Stomach smooth muscle (tissue), 2 donors: ENCODE measurements around the gene C20orf141.

Experiments
- H3K27ac ChIP-seq: one replicate; pipeline ENCODE4 v1.7.0; 2013; ENCODE audit warnings: mild to moderate bottlenecking, low read length, inconsistent platforms
- H3K27me3 ChIP-seq, 2 donors: one replicate each; pipeline ENCODE4 v1.7.0; 2013; ENCODE audit warnings: low read length in 2 of 2; ENCODE audit not compliant: insufficient read depth in 2 of 2, control insufficient read depth in 1 of 2
- H3K36me3 ChIP-seq, 2 donors: one replicate each; pipeline ENCODE4 v1.7.0; 2013; ENCODE audit warnings: low read length in 2 of 2; ENCODE audit not compliant: control insufficient read depth in 2 of 2, insufficient read depth in 2 of 2
- H3K4me1 ChIP-seq: one replicate; pipeline ENCODE4 v1.7.0; 2013; ENCODE audit warnings: low read length; ENCODE audit not compliant: control insufficient read depth, insufficient read depth
- H3K4me3 ChIP-seq, 2 donors: one replicate each; pipeline ENCODE4 v1.7.0; 2013; ENCODE audit warnings: low read length in 2 of 2
- H3K9ac ChIP-seq, 2 donors: one replicate each; pipeline ENCODE4 v1.7.0; 2013; ENCODE audit warnings: low read length in 2 of 2, mild to moderate bottlenecking in 1 of 2
- H3K9me3 ChIP-seq, 2 donors: one replicate each; pipeline ENCODE4 v1.7.0; 2013; ENCODE audit warnings: low read length in 2 of 2; ENCODE audit not compliant: control insufficient read depth in 2 of 2
- donor health status: healthy.
- donor health status: Pancreatic carcinoma.

C20orf141 gene

GRCh38 chr20:2793471-2793870 is 21.3 kb upstream of the C20orf141 start:
- peaks cover 6 to 16% of the 10 kb centered on the region in 2 donors for H3K27me3 ChIP-seq
- H3K36me3 ChIP-seq = no peaks in the 10 kb centered on the region
- no peaks in the 10 kb centered on the region for H3K4me1 ChIP-seq
- no peak overlapping the region for H3K9ac ChIP-seq
- H3K9me3 ChIP-seq = no peaks in the 10 kb centered on the region
- no peak overlapping the region for H3K27ac ChIP-seq
- no peak overlapping the region for H3K4me3 ChIP-seq

- Histone ChIP-seq H3K36me3 (no peaks in the 10 kb centered on the region), H3K27ac (no peak overlapping the region), H3K27me3 (peaks cover 13 to 19% of the 10 kb centered on the region in 2 donors)
Measured at GRCh38 chr20:2794202-2794748, 20.5 kb upstream of the C20orf141 start.

DNA sequence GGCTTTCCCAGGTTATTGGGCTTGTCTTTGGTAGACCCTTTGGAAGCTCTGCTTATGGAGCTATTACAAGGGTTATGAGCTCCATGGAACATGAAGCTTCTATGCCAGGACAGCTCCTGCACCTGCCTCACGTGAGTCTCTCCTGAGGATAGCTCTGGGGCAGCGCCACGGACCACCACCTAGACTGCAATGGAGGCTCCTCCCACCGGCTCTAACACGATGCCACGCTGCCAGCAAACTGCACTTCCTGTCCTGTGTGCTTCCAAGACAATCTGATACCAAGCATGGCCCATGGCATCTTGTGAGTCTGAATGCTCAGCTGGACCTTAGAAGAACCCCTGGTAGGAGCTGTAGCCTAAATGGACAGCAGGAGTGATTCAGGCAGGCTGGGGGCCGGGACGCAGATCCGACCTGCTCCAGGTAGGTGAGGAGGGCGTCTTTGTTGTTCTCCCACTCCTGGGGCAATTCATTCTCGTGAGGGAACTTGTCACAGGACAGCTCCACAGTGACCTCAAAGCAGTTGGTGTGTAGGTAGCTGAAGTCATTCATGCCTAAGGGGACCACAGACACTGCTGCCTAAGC is 19.8 kb upstream of the C20orf141 start:
- Histone ChIP-seq H3K27me3 (peaks cover 20 to 26% of the 10 kb centered on the region in 2 donors), H3K4me1 (peaks cover 7% of the 10 kb centered on the region)

More at GRCh38 chr20:2794202-2794748, 20.5 kb upstream of the C20orf141 start:
- H3K4me3 ChIP-seq = no peak overlapping the region
- no peak overlapping the region for H3K9ac ChIP-seq
- no peaks in the 10 kb centered on the region for H3K9me3 ChIP-seq
- peaks cover under 1% of the 10 kb centered on the region for H3K4me1 ChIP-seq

DNA sequence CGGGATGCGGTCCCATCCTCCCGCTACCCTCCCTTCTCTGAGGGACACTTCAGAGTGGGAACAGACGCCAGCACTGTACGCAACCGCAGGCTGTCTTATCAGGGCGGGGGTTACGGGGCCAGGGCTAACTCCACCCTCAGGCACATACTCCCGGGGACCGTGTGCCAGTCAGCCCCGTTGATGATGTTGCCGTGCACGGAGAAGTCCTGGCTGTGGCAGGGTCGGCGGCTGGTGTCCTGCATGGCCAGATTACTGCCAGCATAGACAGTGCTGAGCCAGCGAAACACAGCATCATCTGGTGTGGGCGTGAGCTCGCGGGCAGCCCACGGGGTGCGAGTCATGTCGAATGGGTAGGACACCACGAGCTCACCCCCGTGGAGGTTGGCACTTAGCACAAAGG is 19.3 kb upstream of the C20orf141 start:
- Histone ChIP-seq H3K27ac (no peak overlapping the region), H3K4me3 (no peak overlapping the region), H3K4me1 (peaks cover 11% of the 10 kb centered on the region), H3K9ac (no peak overlapping the region), H3K27me3 (peaks cover 24 to 28% of the 10 kb centered on the region in 2 donors), H3K9me3 (no peaks in the 10 kb centered on the region), H3K36me3 (no peaks in the 10 kb centered on the region)

More for the DNA sequence above, 19.8 kb upstream of the C20orf141 start:
- no peaks in the 10 kb centered on the region for H3K9me3 ChIP-seq
- no peaks in the 10 kb centered on the region for H3K36me3 ChIP-seq
- H3K9ac ChIP-seq = no peak overlapping the region
- H3K4me3 ChIP-seq = no peak overlapping the region
- H3K27ac ChIP-seq = no peak overlapping the region

DNA sequence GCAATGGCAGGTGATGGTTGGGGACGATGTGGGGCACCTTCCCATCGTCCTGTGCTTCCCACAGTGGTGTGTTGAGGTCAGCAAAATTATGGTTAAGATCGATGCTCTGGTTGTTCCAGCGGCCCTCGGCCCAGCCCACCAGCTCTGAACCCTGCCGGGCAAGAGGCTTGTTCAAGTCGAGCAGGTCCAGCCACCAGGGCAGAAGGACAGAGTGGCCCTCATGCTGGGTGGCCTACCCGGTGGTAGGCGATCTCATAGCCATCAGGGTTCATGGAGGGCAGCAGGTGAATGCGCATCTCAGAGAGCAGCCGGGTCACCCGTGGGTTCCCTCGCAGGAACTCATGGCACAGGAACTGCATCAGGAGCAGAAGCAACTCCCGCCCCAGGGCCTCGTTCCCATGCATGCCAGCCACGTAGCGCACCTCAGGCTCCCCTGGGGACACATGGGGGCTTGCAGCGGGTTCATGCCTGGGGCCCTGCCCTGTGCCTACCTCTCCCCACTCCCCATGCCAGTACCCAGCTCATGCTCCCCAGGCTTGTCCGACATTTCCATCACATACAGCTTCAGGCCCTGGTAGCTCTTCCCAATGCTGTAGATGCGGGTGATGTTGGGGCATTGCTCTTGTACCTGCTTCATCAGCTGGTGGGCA is 18.7 kb upstream of the C20orf141 start:
- Histone ChIP-seq H3K27ac (no peak overlapping the region), H3K36me3 (no peaks in the 10 kb centered on the region), H3K9me3 (no peaks in the 10 kb centered on the region), H3K27me3 (peaks cover 30 to 33% of the 10 kb centered on the region in 2 donors), H3K9ac (no peak overlapping the region), H3K4me3 (no peak overlapping the region), H3K4me1 (peaks cover 11% of the 10 kb centered on the region)

GRCh38 chr20:2797136-2797983 is 17.4 kb upstream of the C20orf141 start:
- Histone ChIP-seq H3K27ac (no peak overlapping the region), H3K36me3 (no peaks in the 10 kb centered on the region), H3K4me1 (peaks cover 11% of the 10 kb centered on the region), H3K4me3 (no peak overlapping the region), H3K9me3 (no peaks in the 10 kb centered on the region), H3K27me3 (peaks cover 37 to 38% of the 10 kb centered on the region in 2 donors), H3K9ac (no peak overlapping the region)

- Histone ChIP-seq H3K9me3 (no peaks in the 10 kb centered on the region), H3K9ac (no peak overlapping the region), H3K27me3 (peaks cover 43 to 44% of the 10 kb centered on the region in 2 donors), H3K36me3 (no peaks in the 10 kb centered on the region), H3K27ac (no peak overlapping the region), H3K4me1 (peaks cover 11% of the 10 kb centered on the region), H3K4me3 (no peak overlapping the region)
Measured at GRCh38 chr20:2798095-2798805, 16.5 kb upstream of the C20orf141 start.

GRCh38 chr20:2798814-2799213 is 16.0 kb upstream of the C20orf141 start:
- Histone ChIP-seq H3K27me3 (peaks cover 47 to 48% of the 10 kb centered on the region in 2 donors), H3K9ac (no peak overlapping the region), H3K27ac (no peak overlapping the region), H3K4me1 (peaks cover 11% of the 10 kb centered on the region), H3K4me3 (no peak overlapping the region), H3K9me3 (no peaks in the 10 kb centered on the region), H3K36me3 (no peaks in the 10 kb centered on the region)

DNA sequence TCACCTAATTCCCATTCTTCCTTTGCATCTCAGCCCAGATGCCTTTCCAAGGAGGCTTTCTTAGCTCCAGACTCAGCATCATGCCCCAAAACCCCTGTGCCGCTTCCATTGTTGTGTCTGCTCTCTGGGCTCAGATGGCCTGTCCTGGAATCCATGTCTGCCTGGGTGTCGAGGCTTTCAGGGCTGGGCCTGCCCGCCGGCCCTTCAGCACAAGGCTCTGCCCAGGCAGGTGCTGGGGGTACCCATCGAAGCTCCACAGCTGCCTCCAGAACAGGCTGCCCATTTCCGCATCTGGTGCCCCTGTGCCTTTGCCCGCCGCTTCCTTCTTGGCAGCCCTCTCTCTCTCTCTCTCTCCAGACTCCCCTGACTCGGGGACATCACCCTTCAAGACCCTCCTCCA is 15.5 kb upstream of the C20orf141 start:
- H3K9me3 ChIP-seq = no peaks in the 10 kb centered on the region
- no peaks in the 10 kb centered on the region for H3K36me3 ChIP-seq
- H3K4me3 ChIP-seq = peak overlapping the region in 1 of 2 donors; percentile 59
- no peak overlapping the region for H3K27ac ChIP-seq
- peaks cover 11% of the 10 kb centered on the region for H3K4me1 ChIP-seq
- peaks cover 50 to 52% of the 10 kb centered on the region in 2 donors for H3K27me3 ChIP-seq
- H3K9ac ChIP-seq = no peak overlapping the region
